ENCODE data around the gene CYSRT1.
A peak's percentile ranks its signal among the peaks of the same experiment; 100 is the strongest.
"Not testable (repeated sequence)": the region's sequence is repeated elsewhere in the genome, so short reads cannot be mapped to it uniquely, and the experiment has no call there.

CYSRT1 gene

GRCh38 chr9:137253717-137254623, 29.0 kb downstream of the CYSRT1 start:
- no peak for DNase-seq

DNA sequence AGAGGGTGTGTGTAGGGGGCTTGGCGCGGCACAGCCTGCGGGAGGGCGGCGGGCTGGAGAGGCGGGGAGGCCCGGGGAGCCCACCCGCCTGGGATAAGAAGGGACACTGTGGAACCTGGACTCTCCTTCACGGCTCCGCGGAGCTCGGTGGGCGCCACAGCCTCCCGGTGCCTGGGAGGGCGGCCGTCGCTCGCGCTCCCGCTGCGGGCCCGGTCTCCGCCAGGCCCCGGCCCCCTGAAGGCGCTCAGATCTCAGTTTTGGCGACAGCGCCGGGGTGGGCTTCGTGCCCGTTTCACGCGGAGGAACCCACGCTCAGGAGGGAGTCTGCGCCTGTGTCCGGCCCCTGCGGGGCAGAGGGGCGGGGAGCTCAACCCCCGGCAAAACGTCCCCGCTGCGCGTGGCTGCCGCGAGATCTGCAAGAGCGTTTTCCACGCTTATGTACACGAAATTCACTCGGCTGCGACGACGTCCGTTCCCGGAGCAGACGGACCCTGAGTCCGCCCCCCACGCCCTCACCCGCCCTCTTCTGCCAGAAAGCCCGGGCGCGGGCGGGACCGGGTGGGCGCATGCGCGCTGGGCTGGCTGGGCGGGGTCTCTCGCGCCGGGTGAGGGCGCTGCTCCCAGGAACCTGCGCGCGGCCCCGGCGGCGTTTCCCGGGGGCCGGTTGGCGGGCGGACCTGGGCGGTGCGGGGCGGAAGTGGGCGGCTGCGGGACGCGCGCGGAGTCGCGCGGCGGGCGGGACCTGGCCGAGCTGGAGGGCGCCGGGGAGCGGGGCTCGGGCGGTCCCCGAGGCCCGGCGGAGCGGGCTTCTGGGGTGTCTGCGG, 29.9 kb downstream of the CYSRT1 start, which contains the start of gene NELFB:
Gene NELFB, plus strand, starts transcription at position 704 of the 824 bp plus-strand sequence.
- peak; percentile 91 to 99 for DNase-seq

GRCh38 chr9:137255448-137256114, 30.6 kb downstream of the CYSRT1 start:
- no peak for DNase-seq

DNA sequence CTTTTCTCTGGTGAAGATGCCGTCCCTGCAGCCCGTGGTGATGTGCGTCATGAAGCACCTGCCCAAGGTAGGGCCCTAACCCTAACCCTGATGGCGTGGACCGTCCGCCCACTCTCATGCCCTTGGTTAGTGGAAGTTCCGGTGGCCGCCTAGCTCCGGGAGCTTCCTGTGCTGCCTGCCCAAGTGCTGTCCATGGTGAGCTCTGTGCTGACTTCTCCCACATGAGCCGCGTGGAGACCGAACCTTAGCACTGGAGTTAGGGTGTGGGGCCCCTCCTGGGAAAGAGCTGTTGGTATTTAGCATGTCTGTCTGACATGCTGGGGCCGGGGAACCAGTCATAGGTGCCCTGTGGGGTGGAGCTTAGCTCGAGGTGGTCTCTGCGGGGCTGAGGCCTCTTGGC, 31.4 kb downstream of the CYSRT1 start:
- no peak for DNase-seq

DNA sequence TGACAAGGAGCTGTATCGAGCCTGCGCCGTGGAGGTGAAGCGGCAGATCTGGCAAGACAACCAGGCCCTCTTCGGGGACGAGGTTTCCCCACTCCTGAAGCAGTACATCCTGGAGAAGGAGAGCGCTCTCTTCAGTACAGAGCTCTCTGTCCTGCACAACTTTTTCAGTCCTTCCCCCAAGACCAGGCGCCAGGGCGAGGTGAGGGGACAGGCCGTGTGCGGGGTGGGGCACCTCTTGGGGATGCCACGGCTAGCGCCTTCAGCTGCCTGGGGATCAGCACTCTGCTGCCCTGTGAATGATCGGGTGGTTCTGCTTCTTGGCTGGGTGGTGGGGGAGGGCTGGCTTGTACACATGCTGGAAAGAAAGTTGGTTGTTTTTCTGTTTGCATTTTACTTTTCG, 31.9 kb downstream of the CYSRT1 start:
- DNase-seq: no peak

GRCh38 chr9:137262173-137262908, 37.4 kb downstream of the CYSRT1 start:
- DNase-seq: not testable (repeated sequence)

GRCh38 chr9:137262909-137263285, 37.9 kb downstream of the CYSRT1 start:
- DNase-seq: no peak

DNA sequence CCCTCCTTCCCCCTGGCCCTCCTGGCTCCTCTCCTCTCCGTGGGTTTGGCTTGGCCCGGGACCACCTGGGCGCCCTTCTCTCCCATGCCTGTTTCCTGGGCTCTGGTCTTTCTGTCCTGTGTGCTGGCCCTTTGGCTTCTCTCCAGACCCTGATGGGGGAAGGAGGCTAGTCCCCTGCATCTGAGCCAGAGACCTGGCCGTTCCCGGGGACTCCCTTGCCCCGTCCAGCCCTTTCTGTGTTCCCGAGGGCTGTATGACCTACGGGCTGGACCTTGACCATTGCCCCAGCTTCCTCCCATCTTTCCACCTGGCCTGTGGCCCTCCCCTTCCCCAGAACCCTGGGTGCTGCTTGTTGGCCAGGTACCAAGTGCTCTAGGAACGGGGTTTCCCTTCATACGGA, 38.5 kb downstream of the CYSRT1 start:
- DNase-seq: no peak

DNA sequence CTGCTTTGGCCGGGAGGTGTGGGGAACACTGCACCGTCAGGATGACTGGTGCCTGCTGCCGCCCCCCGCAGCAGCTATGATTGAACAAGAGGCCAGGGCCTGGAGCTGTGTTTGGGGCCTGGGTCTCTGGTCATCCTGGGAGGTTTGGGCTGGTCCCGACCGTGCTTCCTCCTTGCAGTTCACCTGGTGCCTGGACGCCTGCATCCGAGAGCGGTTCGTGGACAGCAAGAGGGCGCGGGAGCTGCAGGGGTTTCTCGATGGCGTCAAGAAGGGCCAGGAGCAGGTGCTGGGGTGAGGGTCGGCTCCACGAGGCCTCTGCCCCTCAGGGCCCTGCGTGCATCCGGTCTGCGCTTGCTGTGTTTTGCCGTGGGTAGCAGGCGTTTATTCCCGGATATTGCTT, 39.1 kb downstream of the CYSRT1 start:
- no peak for DNase-seq

DNA sequence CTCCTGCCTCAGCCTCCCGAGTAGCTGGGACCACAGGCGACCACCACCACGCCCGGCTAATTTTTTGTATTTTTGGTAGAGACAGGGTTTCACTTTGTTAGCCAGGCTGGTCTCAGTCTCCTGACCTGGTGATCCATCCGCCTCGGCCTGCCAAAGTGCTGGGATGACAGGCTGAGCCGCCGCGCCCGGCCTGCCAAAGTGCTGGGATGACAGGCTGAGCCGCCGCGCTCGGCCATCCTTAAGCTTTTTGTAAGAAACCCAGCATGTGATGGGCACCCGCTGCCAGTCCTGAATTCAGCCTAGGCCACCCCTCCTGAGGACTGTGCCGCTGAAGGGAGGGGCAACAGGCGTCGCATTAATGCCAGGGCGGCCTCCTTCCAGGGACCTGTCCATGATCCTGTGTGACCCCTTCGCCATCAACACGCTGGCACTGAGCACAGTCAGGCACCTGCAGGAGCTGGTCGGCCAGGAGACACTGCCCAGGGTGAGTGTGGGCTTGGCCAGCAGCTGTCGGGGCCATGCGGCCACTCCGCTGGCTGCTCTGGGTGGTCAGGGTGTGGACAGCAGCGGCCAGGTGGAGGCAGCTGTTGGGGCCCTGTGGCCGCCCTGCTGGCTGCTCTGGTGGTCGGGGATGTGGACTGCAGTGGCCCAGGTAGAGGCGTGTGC, 40.7 kb downstream of the CYSRT1 start:
- DNase-seq: no peak

DNA sequence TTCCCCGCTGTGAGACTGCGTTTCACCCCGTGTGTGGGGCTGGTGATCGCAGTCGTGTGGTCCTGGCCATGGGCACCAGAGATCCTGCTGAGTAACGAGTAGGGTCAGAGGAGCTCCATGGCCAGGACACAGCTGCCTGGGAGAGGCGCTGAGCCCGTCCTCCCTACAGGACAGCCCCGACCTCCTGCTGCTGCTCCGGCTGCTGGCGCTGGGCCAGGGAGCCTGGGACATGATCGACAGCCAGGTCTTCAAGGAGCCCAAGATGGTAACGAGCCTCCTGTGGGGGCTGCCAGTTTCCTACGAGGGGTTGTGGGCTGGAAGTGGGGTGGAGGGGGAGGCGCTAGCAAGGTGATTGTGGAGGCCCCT, 41.2 kb downstream of the CYSRT1 start:
- DNase-seq: no peak

DNA sequence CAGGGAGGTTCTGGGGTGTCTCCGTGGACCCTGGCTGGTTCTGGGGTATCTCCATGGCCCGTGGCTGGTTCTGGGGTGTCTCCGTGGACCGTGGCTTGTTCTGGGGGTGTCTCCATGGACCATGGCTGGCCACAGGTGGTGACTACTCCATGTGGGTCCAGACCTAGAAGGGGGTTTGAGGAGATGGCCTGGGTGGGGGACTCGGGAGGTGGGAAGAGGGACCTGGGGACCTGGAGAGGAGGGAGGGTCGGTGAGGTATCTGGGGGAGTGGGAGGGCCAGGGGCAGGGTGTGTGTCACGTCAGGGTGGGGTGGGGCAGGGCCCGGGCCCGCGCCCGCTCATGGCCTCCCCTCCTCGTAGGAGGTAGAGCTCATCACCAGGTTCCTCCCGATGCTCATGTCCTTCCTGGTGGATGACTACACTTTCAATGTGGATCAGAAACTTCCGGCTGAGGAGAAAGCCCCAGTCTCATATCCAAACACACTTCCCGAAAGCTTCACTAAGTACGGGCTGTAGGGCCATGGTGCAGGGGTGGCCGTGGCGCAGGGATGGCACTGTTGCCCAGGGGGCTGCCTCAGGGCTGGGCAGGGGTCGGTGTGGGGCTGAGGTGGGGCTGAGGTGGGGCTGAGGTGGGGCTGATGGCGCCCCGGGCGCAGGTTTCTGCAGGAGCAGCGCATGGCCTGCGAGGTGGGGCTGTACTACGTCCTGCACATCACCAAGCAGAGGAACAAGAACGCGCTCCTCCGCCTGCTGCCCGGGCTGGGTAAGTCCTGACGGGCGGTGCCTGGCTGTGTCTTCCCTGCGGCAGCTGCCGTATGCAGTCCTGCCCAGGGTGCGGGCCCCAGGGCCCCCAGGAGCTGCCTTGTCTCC, 41.8 kb downstream of the CYSRT1 start:
- DNase-seq: no peak

- DNase-seq: no peak
These were observed 43.0 kb downstream of the CYSRT1 start for GRCh38 chr9:137267933-137268355.

DNA sequence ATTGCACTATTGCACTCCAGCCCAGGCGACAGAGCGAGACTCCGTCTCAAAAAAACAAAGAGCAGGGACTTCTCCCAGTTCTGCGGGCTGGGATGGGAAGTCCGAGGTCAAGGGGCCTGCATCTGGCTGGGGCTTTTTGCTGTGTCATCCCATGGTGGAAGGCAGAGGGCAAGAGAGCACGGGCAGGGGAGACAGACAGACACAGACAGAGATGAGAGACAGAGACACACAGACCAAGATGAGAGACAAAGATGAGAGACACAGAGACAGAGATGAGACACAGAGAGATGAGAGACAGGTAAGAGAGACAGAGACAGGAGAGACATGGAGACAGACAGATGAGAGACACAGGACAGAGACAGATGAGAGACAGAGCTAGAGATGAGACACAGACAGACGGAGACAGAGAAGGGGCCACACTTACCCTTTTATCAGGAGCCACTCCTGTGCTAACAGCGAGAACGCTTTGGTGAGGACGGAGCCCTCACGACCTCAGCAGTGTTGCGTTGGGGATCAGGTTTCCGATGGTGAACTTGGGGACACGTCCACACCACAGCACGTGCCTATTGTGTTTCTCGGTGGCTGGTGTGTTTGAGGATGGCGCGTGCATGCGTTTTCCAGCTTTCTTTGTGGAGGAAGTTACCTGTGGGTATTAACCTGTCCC, 43.7 kb downstream of the CYSRT1 start:
- DNase-seq: no peak

DNA sequence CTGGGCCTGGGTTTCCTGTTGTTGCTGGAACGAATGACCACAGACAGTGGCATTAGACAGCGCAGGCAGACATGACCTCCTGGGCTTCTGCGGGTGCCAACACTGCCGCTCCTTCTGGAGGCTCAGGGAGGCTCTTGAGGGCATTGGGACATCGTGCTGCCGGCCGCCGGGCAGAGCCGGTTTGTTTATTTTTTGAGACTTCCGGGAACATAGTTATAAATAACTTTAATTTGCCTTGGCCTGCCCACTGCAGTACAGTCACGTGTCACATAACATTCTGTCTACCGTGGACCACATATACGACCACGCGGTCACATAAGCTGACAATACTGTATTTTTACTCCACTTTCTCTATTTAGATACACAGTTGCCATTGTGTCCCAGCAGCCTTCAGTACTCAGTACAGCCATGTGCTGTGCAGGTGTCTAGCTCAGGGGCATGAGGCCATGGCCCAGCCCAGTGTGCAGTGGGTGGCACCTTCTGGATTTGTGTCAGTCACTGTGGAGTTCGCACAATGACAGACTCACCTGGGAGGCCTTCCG, 44.3 kb downstream of the CYSRT1 start:
- DNase-seq: no peak

- no peak for DNase-seq
These were observed 46.1 kb downstream of the CYSRT1 start for GRCh38 chr9:137270929-137271695.

DNA sequence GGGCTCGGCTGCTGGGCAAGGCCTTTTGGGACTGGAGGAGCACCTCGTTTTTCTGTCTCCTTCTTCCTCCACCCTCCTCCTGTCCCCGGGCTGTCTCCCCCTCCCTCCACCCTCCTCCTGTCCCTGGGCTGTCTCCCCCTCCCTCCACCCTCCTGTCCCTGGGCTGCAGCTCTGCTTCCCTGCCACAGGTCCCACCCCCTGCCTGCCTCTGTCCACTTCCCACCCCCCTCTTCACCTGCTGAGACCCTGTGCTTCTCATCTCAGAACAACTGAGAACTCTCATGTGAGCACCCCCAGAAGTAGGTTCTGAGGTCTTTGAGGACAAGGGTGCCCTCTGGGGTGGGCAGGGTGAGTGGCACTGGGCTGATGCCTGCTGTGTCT, 46.7 kb downstream of the CYSRT1 start:
- no peak for DNase-seq

- DNase-seq: no peak
These were observed 47.5 kb downstream of the CYSRT1 start for GRCh38 chr9:137272241-137273094.
